Dermis microvascular lymphatic vessel endothelial cell (primary cell): ENCODE results near the gene DEGS2. TPM values are rescaled to one million over a fixed set of nuclear protein-coding genes. Genes with fewer than 3 reads are reported as not detected.
A peak's percentile ranks its signal among the peaks of the same experiment; 100 is the strongest.

Experiments
- DNase-seq, 2 donors: peaks; one replicate each; pipeline versions ENCODE4 v3.0.0 to v3.0.0-alpha.2; 2010; ENCODE audit warnings: low read depth in 2 of 2
- total RNA-seq: library from RNA; depleted of rRNA; stranded (reverse); fragments of >200 nt; gene quantifications from 2 replicates; pipeline ENCODE4 v1.2.1, GENCODE V29; 2014

The DEGS2 gene
- total RNA-seq, 1 donor from 2014 or later, result 0.26 TPM

DNA sequence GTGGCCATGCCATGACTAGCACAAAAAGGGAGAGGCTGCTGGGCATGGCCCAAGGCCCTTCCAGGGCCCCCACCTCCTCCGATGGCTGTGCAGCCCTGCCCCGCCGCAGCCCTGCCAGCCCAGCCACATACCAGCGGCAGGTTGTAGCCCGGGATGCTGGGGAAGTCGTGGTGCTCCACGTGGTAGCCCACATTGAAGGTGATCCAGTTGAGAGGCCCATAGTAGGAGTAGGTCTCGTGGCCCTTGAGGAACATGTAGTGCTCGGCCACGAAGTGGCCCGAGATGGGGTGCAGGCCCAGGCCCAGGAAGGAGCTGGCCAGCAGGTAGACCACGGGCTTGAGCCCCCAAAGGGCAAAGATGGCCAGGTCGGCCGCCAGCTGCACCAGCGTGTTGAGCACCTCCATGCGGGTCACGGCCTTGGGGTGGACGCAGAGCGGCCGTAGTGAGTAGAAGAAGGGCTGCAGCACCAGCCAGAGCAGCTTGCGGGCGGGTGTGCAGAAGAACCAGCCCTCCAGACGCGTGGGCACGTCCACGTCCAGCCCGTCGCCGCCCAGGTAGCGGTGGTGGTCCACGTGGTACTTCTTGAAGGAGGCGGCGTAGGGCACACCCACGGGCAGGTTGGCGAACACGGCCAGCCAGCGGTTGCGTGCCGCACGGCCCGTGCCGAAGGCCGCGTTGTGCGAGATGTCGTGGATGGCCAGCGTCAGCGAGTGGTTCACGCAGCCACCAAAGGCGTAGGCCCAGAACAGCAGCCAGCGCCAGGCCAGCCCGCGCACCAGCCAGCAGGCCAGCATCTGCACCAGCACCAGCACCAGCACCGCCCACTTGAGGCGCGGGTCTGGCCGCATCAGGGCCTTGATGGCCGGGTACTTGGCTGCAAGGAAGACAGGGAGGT, 10.4 kb downstream of the DEGS2 start:
- no peak for DNase-seq

- no peak for DNase-seq
Measured at GRCh38 chr14:100147691-100148464, 11.6 kb downstream of the DEGS2 start.

DNA sequence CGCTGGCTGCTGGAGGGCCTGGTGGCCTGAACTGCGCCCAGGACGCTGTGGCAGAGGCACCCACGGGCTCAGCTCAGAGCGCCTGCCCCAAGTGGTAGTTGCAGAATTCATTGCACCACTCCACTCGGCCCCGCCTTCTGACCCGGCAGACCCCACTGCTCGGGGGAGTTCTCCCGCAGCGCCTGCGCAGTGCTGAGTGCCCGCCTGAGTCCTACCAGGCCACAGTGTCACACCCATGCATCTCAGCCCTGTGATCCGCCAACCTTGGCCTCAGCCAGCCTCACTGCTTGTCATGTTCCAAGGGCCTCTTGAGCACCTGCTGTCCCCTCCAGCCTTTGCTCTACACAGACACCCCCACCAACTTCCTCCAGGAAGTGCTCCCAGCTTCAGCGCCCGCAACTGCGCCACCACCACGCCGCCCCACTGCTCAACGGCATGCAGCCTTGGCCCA, 12.2 kb downstream of the DEGS2 start:
- no peak for DNase-seq

DNA sequence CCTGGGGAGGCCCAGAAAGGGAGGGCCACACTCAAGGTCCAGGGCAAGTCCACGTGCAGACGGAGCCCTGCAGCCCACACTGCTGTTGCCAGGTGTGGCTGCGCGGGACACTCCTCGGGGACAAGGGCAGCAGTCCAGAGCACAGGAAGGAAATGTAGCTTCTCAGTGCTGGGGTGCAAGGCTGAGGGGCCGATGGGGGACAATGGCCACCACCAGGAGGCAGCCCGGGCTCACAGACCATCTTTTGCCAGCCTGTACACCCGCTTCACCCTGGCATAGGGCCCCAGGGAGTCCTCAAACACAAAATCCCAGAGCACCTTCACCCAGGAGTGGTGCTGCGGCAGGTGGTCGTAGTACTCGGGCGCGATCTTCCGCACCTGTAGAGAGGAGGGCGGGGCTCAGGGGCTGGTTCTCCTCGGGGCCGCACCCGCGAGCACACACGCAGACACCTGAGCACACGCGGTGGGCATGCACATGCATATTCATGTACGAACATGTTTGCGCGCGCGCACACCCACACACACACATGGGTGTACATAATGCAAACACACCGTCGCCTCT, 12.8 kb downstream of the DEGS2 start:
- no peak for DNase-seq

GRCh38 chr14:100145682-100146464, 13.6 kb downstream of the DEGS2 start:
- no peak for DNase-seq

DNA sequence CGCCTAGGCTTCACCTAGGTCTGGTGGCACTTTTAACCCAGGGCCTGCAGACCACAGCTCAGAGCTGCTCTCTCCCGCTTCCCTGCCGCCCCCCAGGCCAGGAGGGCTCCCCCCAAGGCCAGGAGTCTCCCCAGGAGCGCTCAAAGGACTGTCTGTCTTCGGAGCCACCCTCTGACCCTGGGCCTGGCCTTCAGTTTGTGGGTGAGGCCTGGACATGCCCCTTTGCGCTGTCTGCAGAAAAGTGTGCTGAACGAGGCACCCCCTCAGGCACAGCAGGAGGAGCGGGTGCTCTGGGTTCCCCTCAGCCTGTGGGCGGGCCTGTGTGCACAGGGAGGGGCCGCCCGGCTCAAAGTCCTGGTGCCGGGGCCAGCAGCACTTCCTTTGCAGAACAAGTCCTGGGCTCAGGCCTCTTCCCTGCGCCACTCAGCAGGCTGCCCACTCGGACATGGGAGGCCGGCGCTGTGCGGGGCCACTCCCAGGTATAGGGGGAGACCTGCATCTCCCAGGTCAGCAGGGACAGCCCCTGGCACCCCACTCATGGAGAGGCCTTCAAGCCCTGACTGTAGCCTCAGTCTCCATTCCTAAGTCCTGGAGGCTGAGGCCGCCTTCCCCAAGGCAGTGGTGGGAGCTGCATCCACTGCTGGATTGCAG, 14.3 kb downstream of the DEGS2 start:
- DNase-seq, result no peak

- no peak for DNase-seq
Measured at GRCh38 chr14:100144645-100144995, 14.8 kb downstream of the DEGS2 start.

- no peak for DNase-seq
Measured at GRCh38 chr14:100143934-100144333, 15.5 kb downstream of the DEGS2 start.

DNA sequence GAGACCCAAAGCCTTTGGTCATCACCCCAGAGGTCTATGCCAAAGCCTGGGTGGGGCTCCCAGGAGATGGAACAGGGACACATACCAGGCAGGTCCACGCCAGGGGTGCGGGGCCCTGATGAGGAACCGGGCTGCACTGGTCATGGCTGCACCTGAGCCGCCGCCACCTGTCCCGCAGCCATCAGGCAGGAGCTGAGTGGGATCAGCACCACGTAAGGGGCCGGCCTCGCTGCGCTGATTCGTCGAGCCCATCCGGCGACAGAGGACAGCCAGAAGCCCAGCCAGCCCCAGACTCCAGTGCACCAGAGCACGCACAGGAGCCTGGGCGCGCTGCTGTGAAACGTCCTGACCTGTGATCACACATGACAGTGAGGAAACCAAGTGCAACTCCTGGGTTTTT, 15.9 kb downstream of the DEGS2 start:
- DNase-seq, result no peak

- peak; percentile 93 to 94 for DNase-seq
Measured at GRCh38 chr14:100142073-100143040, 17.1 kb downstream of the DEGS2 start.

DNA sequence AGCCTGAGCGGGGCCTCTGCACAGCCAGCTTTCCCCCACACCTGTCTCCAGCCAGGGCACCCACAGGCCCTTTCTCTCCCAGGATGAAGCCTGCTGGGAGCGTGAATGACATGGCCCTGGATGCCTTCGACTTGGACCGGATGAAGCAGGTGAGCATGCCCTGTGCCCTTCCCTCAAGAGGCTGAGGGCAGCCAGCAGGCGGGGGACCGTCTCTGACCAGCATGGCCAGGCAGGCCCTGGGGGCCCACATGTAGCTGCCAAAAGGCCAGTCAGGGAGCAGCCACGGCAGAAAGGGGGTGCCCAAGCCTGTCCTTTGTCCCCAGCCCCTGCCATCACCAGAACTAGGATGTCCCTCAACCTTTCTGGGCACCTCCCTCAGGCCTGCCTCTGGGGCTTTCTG, 18.3 kb downstream of the DEGS2 start:
- no peak for DNase-seq

GRCh38 chr14:100140452-100141078, 18.9 kb downstream of the DEGS2 start:
- peak in 1 of 2 donors; percentile 61 for DNase-seq

DNA sequence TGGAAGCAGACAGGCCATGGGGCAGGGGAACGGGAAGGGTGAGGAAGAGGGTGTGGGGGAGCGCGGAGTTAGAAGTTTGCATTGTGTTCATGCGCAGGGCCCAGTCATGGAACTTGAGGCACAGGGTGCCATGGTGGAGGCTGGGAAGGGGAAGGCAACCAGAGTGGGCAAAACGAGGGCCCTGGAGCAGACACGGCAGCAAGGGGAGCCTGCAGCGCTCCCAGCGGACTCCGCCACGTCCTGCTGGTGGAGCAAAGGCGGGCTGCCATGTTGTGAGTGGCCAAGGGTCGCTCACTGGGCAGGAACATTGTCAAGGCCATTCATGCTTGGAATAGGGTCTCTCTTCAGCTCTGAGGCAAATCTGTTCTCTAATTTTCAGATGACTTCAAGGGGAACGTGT, 20.5 kb downstream of the DEGS2 start:
- DNase-seq, result no peak

- no peak for DNase-seq
Measured at GRCh38 chr14:100138082-100138787, 21.2 kb downstream of the DEGS2 start.

- DNase-seq, result no peak
Measured at GRCh38 chr14:100137173-100137572, 22.3 kb downstream of the DEGS2 start.

DNA sequence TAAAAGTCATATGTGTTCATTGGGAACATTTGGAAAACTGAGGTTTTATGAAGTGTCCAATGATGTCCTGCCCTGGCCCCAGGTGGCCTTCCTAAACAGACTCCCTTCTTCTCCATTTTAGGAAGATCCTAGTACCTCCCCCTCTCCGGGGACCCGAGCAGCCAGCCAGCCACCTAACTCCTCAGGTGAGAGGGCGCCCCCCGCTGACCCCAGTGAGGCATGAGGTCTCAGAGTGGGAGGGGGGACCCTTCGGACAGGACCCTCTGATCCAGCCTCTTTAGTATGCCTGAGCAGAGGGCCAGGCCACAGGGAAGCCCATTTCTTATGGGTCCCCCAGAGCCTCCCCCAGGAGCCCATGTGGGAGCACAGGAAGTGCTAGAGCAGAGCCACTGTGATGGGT, 23.7 kb downstream of the DEGS2 start:
- no peak for DNase-seq

DNA sequence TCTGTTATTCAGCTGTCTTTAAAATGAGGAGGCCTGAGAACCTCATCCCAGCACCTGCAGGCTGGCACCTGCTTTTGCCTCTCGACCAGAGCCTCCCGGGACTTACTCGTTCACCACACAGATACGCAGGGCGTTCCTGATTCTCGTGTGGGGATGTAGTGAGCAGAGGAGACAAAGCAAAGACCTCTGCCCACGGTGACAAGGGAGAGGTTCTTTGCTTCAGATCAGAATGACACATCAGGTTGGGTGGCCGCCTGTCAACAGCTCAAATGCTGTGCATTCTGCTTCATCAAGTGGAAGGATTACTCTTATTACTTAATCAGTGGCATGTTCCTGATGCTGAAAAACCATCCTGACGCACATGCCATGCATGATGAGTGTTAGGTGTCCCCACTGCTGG, 24.4 kb downstream of the DEGS2 start:
- DNase-seq, result no peak

DNA sequence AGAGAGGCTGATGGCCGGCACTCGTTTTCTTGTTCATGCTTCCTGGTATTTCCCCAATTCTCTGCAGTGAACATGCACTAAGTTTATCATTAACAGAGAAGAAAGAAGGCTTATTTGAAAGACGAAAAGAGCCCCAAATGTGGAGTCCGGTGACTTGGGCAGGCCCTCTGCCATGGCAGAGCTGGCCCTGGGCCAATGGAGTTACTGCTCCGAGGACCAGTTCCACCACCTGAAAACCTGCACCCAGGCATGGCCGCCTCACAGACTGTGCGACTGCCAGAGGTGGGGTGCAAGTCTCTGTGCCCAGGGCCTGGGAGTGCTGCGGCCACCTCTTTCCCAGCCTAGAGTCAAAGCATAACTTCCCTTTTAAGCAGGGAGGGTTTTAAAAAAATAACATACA, 24.9 kb downstream of the DEGS2 start:
- DNase-seq, result no peak
